GM12878 (cell line): ENCODE results near the gene SLC6A7. TPM values are rescaled to one million over a fixed set of nuclear protein-coding genes. Genes with fewer than 3 reads are reported as not detected.

Experiments
- ATAC-seq: fragments of 200-7000 bp; cut with Tn5 transposase; 3 replicates; pipeline ENCODE4 v1.9.1; 2020; ENCODE audit warnings: mild to moderate bottlenecking, moderate library complexity
- BruUV-seq: library from RNA; stranded (reverse); fragments of 400-500 nt; replicated peaks from 2 replicates; lab custom pipeline; 2021; lab: Mats Ljungman, UMichigan
- CTCF ChIA-PET: fragments of 300-600 bp; sonication (Branson Sonifier 250); formaldehyde crosslinking; extraction: SDS; loops from one replicate; lab custom pipeline; 2021; ENCODE audit warnings: inconsistent platforms; lab: Yijun Ruan, JAX
- POLR2A ChIA-PET: fragments of 350-600 bp; formaldehyde crosslinking; extraction: SDS; loops from one replicate; lab custom pipeline; 2021; ENCODE audit warnings: inconsistent platforms; lab: Charles Lee
- RAD21 ChIA-PET: fragments of 300-600 bp; sonication (Branson Sonifier 250); formaldehyde crosslinking; loops from one replicate; lab custom pipeline; 2023; ENCODE audit warnings: antibody characterized with exemption; ENCODE audit not compliant: unreplicated experiment; lab: Charles Lee
- SMC1A ChIA-PET: fragments of 300-600 bp; sonication (Branson Sonifier 250); formaldehyde crosslinking; loops from one replicate; lab custom pipeline; 2023; ENCODE audit not compliant: unreplicated experiment, uncharacterized antibody; lab: Charles Lee
- DNase-seq: peaks from one replicate; pipeline ENCODE4 v3.0.0-alpha.2; 2011; ENCODE audit warnings: low read depth, low spot score
- FAIRE-seq: peaks from 3 replicates; lab custom pipeline; 2011; peaks lifted over from hg19 to GRCh38; lab: Jason Lieb, UNC
- H2AFZ ChIP-seq: 2 replicates; pipeline ENCODE4 v1.6.0; 2011; ENCODE audit warnings: low read depth, low read length, control low read depth; ENCODE audit not compliant: control insufficient read depth
- H3K27ac ChIP-seq: 2 replicates; pipeline ENCODE4 v1.5.1; 2011; ENCODE audit warnings: control low read depth; ENCODE audit not compliant: control insufficient read depth, insufficient read depth
- H3K27me3 ChIP-seq, 2 experiments: replicated peaks in 1 of 2; 2 replicates each; pipeline versions ENCODE4 v1.6.0 to v1.6.1; 2011; ENCODE audit warnings: low read length in 1 of 2; ENCODE audit not compliant: control insufficient read depth in 2 of 2, insufficient read depth in 2 of 2
- H3K36me3 ChIP-seq, 2 experiments: 2 replicates each; pipeline ENCODE4 v1.5.1; 2011; ENCODE audit warnings: low read length in 1 of 2; ENCODE audit not compliant: control insufficient read depth in 2 of 2, insufficient read depth in 2 of 2
- H3K4me1 ChIP-seq: 2 replicates; pipeline ENCODE4 v1.6.1; 2011; ENCODE audit warnings: mild to moderate bottlenecking, low read length, moderate library complexity, mixed read lengths; ENCODE audit not compliant: control insufficient read depth, insufficient read depth
- H3K4me2 ChIP-seq: 2 replicates; pipeline ENCODE4 v1.6.0; 2011; ENCODE audit warnings: control low read depth; ENCODE audit not compliant: control insufficient read depth, insufficient read depth
- H3K4me3 ChIP-seq: fragments of 200-600 bp; sonication (generic); 2 replicates; pipeline ENCODE4 v1.5.1; 2016
- H3K79me2 ChIP-seq: 2 replicates; pipeline ENCODE4 v1.6.0; 2011; ENCODE audit warnings: low read length; ENCODE audit not compliant: control insufficient read depth, insufficient read depth
- H3K9ac ChIP-seq: 2 replicates; pipeline ENCODE4 v1.8.0; 2011; ENCODE audit warnings: low read length, control low read depth, mixed read lengths; ENCODE audit not compliant: control insufficient read depth, insufficient read depth
- H3K9me3 ChIP-seq: replicated peaks from 3 replicates; pipeline ENCODE4 v1.5.1; 2011; ENCODE audit warnings: mild to moderate bottlenecking, low read length; ENCODE audit not compliant: control insufficient read depth, insufficient read depth
- H4K20me1 ChIP-seq: 2 replicates; pipeline ENCODE4 v1.6.0; 2011; ENCODE audit not compliant: control insufficient read depth, insufficient read depth
- BACH1 ChIP-seq: fragments of 450-650 bp; IDR thresholded peaks from 2 replicates; pipeline ENCODE4 v1.6.1; 2017; ENCODE audit warnings: mild to moderate bottlenecking, borderline replicate concordance
- BCL11A ChIP-seq: IDR thresholded peaks from 2 replicates; pipeline ENCODE4 v1.6.1; 2011; ENCODE audit warnings: low read depth, low read length
- GATAD2B ChIP-seq: fragments of 450-650 bp; conservative IDR thresholded peaks from 2 replicates; pipeline ENCODE4 v1.6.1; 2017; ENCODE audit warnings: low read depth, mild to moderate bottlenecking, moderate library complexity
- MTA3 ChIP-seq: IDR thresholded peaks from 2 replicates; pipeline ENCODE4 v1.6.1; 2012; ENCODE audit warnings: low read length, inconsistent platforms, borderline replicate concordance
- NBN ChIP-seq: fragments of 450-650 bp; IDR thresholded peaks from 2 replicates; pipeline ENCODE4 v1.6.1; 2016
- NFIC ChIP-seq: IDR thresholded peaks from 2 replicates; pipeline ENCODE4 v1.6.1; 2012; ENCODE audit warnings: low read depth, mild to moderate bottlenecking, inconsistent platforms, low read length, moderate library complexity
- RUNX3 ChIP-seq: IDR thresholded peaks from 2 replicates; pipeline ENCODE4 v1.6.1; 2012; ENCODE audit warnings: low read length, inconsistent platforms
- SIX5 ChIP-seq: IDR thresholded peaks from 2 replicates; pipeline ENCODE4 v1.6.1; 2011; ENCODE audit warnings: mild to moderate bottlenecking, low read depth, low read length, moderate library complexity; ENCODE audit not compliant: severe bottlenecking
- SMAD5 ChIP-seq: IDR thresholded peaks from 2 replicates; pipeline ENCODE4 v1.6.1; 2016; ENCODE audit warnings: antibody characterized with exemption, low read depth
- STAT3 ChIP-seq: IDR thresholded peaks from 2 replicates; pipeline ENCODE4 v1.6.1; 2011; ENCODE audit warnings: low read depth, low read length, improper control_type of control experiment
- TBL1XR1 ChIP-seq: IDR thresholded peaks from 2 replicates; pipeline ENCODE4 v1.6.1; 2012; ENCODE audit warnings: low read depth, low read length, improper control_type of control experiment
- TCF3 ChIP-seq: IDR thresholded peaks from 2 replicates; pipeline ENCODE4 v1.6.1; 2012; ENCODE audit warnings: low read depth, mild to moderate bottlenecking, low read length, borderline replicate concordance; ENCODE audit not compliant: insufficient read depth
- ZNF217 ChIP-seq: fragments of 450-650 bp; IDR thresholded peaks from 2 replicates; pipeline ENCODE4 v1.6.1; 2017; ENCODE audit warnings: antibody characterized with exemption, mild to moderate bottlenecking
- ZSCAN29 ChIP-seq: fragments of 450-650 bp; IDR thresholded peaks from 2 replicates; pipeline ENCODE4 v1.6.1; 2017; ENCODE audit warnings: mild to moderate bottlenecking, moderate library complexity
- WGBS: methylation state at CpG from one replicate; pipeline ENCODE4 v1.1.6; 2016; ENCODE audit warnings: low lambda C conversion rate; ENCODE audit not compliant: insufficient replicate concordance, insufficient coverage; ENCODE audit errors: missing lambda C conversion rate; 5-methylcytosine and 5-hydroxymethylcytosine counted together
- in situ Hi-C: fragments of 300-500 bp; cut with MboI; formaldehyde crosslinking; loops from 9 replicates; pipeline ENCODE4 v1.14.3; 2018; ENCODE audit warnings: mixed read lengths
- intact Hi-C: fragments of 100-400 bp; cut with micrococcal nuclease; formaldehyde crosslinking; loops from one replicate; pipeline ENCODE4 v1.14.2; 2022; ENCODE audit not compliant: unreplicated experiment
- polyA plus RNA-seq, 11 experiments: library from polyadenylated mRNA; depleted of rRNA in 4 of 11; unstranded in 6 of 11; stranded (reverse) in 5 of 11; fragments of >200 nt; fragmentation: Nextera tagmentation in 4 of 11; fragmentation: Illumina TruSeq in 1 of 11; extraction: Ambion mirVana in 4 of 11; extraction: Trizol in 1 of 11; gene quantifications; 1 replicate in 1 of 11; 2 replicates in 10 of 11; pipeline versions ENCODE4 v1.2.1 to v1.2.3, GENCODE V29; 2011 to 2016; ENCODE audit warnings: inconsistent platforms in 2 of 11, missing spikeins in 2 of 11, low read depth in 1 of 11
- total RNA-seq, 4 experiments: library from RNA; depleted of rRNA in 3 of 4; stranded (reverse); fragments of >200 nt in 3 of 4; fragmentation: Illumina TruSeq in 1 of 4; extraction: Trizol in 1 of 4; gene quantifications; 2 replicates each; pipeline versions ENCODE4 v1.2.1 to v1.2.3, GENCODE V29; 2013 to 2021
- TF ChIP-seq, protein P1 (sequence below): fragments of 450-650 bp; conservative IDR thresholded peaks from 2 replicates; pipeline ENCODE4 v1.6.1; 2017; ENCODE audit warnings: mild to moderate bottlenecking, moderate library complexity
- TF ChIP-seq, protein P2 (sequence below): fragments of 450-650 bp; IDR thresholded peaks from 2 replicates; pipeline ENCODE4 v1.6.1; 2017; ENCODE audit warnings: mild to moderate bottlenecking, moderate library complexity
- TF ChIP-seq, protein P3 (sequence below): IDR thresholded peaks from 2 replicates; pipeline ENCODE4 v1.6.1; 2011; ENCODE audit warnings: mild to moderate bottlenecking, low read depth, low read length, moderate library complexity; ENCODE audit not compliant: insufficient replicate concordance

The SLC6A7 gene
- total and polyA plus RNA-seq, 10 of the 15 experiments (the other 5 are each of a cell fraction or from before 2014, with no cell fraction given) = 0.01 to 0.15 (median 0.06) TPM; not detected in 7

DNA sequence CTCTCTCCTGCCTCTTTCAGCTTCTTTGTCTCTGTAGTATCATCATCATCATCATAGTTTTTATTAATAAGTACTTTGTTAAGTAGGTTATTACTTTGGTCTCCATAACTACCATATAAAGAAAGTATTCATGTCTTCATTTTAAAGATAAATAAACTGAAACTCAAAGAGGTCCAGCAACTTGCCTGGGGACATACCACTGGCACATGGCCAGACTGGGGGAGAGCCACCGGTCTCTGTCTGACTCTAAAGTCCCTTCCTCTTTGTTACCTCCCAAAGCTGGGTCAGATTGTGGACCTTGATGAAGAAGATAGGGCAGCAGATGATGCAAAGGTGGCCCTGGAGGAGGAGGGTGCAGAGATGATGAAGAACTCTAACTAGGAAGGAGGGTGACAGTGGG, 14.8 kb upstream of the SLC6A7 start:
- FAIRE-seq (no peak), DNase-seq (no peak), ATAC-seq (no peak)
- WGBS = 71% methylated on average over 1 of the region's 1 CpG
- no TSS peak for BruUV-seq
- no peak overlapping the region for H3K4me3 ChIP-seq
- ChIA-PET CTCF (interaction anchor here (0.7 to 9.3 kb wide), 12 partner anchors 9 to 183 kb away, joined by 3 to 68 read pairs (median 4); no protein-coding TSS in a partner anchor), SMC1A (interaction anchor here (0.8 to 1.3 kb wide), 3 partner anchors 12 to 176 kb away, joined by 3 to 4 read pairs (median 3); no protein-coding TSS in a partner anchor), RAD21 (interaction anchor here (0.9 to 2.0 kb wide), 5 partner anchors 12 to 47 kb away, joined by 3 to 8 read pairs (median 3); no protein-coding TSS in a partner anchor), POLR2A (no interaction called here)
- H3K36me3 ChIP-seq = no peaks in the 10 kb centered on the region
- H3K4me1 ChIP-seq = no peaks in the 10 kb centered on the region
- no peak overlapping the region for H3K27ac ChIP-seq
- no peaks in the 10 kb centered on the region; a peak in 1 of 4 replicates for H3K27me3 ChIP-seq
- in situ Hi-C loops = no loop called here
- no peaks in the 10 kb centered on the region for H4K20me1 ChIP-seq
- H3K9me3 ChIP-seq = no peaks in the 10 kb centered on the region
- H3K4me2 ChIP-seq = no peak overlapping the region
- no peak for TF ChIP-seq ZSCAN29
- TF ChIP-seq TCF3 = no peak
- no peak for TF ChIP-seq MTA3
- TF ChIP-seq, protein P1, sequence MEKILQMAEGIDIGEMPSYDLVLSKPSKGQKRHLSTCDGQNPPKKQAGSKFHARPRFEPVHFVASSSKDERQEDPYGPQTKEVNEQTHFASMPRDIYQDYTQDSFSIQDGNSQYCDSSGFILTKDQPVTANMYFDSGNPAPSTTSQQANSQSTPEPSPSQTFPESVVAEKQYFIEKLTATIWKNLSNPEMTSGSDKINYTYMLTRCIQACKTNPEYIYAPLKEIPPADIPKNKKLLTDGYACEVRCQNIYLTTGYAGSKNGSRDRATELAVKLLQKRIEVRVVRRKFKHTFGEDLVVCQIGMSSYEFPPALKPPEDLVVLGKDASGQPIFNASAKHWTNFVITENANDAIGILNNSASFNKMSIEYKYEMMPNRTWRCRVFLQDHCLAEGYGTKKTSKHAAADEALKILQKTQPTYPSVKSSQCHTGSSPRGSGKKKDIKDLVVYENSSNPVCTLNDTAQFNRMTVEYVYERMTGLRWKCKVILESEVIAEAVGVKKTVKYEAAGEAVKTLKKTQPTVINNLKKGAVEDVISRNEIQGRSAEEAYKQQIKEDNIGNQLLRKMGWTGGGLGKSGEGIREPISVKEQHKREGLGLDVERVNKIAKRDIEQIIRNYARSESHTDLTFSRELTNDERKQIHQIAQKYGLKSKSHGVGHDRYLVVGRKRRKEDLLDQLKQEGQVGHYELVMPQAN = no peak
- no peak for TF ChIP-seq GATAD2B
- no peak for TF ChIP-seq BACH1
- no peak for TF ChIP-seq STAT3
- TF ChIP-seq SMAD5 = no peak
- no peak for TF ChIP-seq NBN
- TF ChIP-seq, protein P2, sequence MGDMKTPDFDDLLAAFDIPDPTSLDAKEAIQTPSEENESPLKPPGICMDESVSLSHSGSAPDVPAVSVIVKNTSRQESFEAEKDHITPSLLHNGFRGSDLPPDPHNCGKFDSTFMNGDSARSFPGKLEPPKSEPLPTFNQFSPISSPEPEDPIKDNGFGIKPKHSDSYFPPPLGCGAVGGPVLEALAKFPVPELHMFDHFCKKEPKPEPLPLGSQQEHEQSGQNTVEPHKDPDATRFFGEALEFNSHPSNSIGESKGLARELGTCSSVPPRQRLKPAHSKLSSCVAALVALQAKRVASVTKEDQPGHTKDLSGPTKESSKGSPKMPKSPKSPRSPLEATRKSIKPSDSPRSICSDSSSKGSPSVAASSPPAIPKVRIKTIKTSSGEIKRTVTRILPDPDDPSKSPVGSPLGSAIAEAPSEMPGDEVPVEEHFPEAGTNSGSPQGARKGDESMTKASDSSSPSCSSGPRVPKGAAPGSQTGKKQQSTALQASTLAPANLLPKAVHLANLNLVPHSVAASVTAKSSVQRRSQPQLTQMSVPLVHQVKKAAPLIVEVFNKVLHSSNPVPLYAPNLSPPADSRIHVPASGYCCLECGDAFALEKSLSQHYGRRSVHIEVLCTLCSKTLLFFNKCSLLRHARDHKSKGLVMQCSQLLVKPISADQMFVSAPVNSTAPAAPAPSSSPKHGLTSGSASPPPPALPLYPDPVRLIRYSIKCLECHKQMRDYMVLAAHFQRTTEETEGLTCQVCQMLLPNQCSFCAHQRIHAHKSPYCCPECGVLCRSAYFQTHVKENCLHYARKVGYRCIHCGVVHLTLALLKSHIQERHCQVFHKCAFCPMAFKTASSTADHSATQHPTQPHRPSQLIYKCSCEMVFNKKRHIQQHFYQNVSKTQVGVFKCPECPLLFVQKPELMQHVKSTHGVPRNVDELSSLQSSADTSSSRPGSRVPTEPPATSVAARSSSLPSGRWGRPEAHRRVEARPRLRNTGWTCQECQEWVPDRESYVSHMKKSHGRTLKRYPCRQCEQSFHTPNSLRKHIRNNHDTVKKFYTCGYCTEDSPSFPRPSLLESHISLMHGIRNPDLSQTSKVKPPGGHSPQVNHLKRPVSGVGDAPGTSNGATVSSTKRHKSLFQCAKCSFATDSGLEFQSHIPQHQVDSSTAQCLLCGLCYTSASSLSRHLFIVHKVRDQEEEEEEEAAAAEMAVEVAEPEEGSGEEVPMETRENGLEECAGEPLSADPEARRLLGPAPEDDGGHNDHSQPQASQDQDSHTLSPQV = no peak
- TF ChIP-seq SIX5 = no peak
- no peak for TF ChIP-seq BCL11A
- TF ChIP-seq, protein P3, sequence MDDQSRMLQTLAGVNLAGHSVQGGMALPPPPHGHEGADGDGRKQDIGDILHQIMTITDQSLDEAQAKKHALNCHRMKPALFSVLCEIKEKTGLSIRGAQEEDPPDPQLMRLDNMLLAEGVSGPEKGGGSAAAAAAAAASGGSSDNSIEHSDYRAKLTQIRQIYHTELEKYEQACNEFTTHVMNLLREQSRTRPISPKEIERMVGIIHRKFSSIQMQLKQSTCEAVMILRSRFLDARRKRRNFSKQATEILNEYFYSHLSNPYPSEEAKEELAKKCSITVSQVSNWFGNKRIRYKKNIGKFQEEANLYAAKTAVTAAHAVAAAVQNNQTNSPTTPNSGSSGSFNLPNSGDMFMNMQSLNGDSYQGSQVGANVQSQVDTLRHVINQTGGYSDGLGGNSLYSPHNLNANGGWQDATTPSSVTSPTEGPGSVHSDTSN = no peak
- no peak for TF ChIP-seq RUNX3
- TF ChIP-seq ZNF217 = no peak
- no peak for TF ChIP-seq NFIC
- TF ChIP-seq TBL1XR1 = no peak
- no peak overlapping the region for H3K9ac ChIP-seq
- H2AFZ ChIP-seq = no peak overlapping the region
- intact Hi-C loops = loop anchor here (2.0 kb wide), 1 partner anchor 44 kb away; no protein-coding TSS in a partner anchor
- H3K79me2 ChIP-seq = no peaks in the 10 kb centered on the region
